Suprapubic skin (tissue), 4 donors: ENCODE results near the gene GALR2. TPM values are rescaled to one million over a fixed set of nuclear protein-coding genes. Genes with fewer than 3 reads are reported as not detected.

Experiments
- DNase-seq, 2 donors: peaks; one replicate each; pipeline ENCODE4 v3.0.0-alpha.2; 2019; ENCODE audit warnings: low spot score in 2 of 2
- H3K27ac ChIP-seq: fragments of 200-600 bp; sonication (generic); one replicate; pipeline ENCODE4 v1.5.1; 2019
- H3K27me3 ChIP-seq: fragments of 200-600 bp; sonication (generic); one replicate; pipeline ENCODE4 v1.5.1; 2019
- H3K36me3 ChIP-seq: fragments of 200-600 bp; sonication (generic); one replicate; pipeline ENCODE4 v1.5.1; 2019
- H3K4me1 ChIP-seq: fragments of 200-600 bp; sonication (generic); one replicate; pipeline ENCODE4 v1.5.1; 2019
- H3K4me3 ChIP-seq: fragments of 200-600 bp; sonication (generic); one replicate; pipeline ENCODE4 v1.5.1; 2019; ENCODE audit warnings: mild to moderate bottlenecking
- H3K9me3 ChIP-seq: fragments of 200-600 bp; sonication (generic); one replicate; pipeline ENCODE4 v1.5.1; 2019
- CTCF ChIP-seq, 2 donors: fragments of 200-600 bp in 1 of 2; fragments of 450-650 bp in 1 of 2; sonication (generic) in 1 of 2; IDR thresholded peaks; one replicate each; pipeline ENCODE4 v1.5.1; 2016 to 2019; ENCODE audit warnings: antibody characterized with exemption in 2 of 2, mild to moderate bottlenecking in 1 of 2, moderate library complexity in 1 of 2
- EP300 ChIP-seq: sonication (generic); formaldehyde crosslinking; IDR thresholded peaks from one replicate; pipeline ENCODE4 v1.6.1; 2017; ENCODE audit warnings: antibody characterized with exemption
- POLR2A ChIP-seq, 2 donors: fragments of 450-650 bp; IDR thresholded peaks; one replicate each; pipeline ENCODE4 v1.6.1; 2017; ENCODE audit warnings: antibody characterized with exemption in 2 of 2, mild to moderate bottlenecking in 2 of 2, moderate library complexity in 2 of 2
- POLR2AphosphoS5 ChIP-seq, 3 donors: sonication (generic); formaldehyde crosslinking; IDR thresholded peaks; one replicate each; pipeline ENCODE4 v1.6.1; 2017; ENCODE audit warnings: antibody characterized with exemption in 3 of 3
- WGBS: methylation state at CpG from one replicate; pipeline ENCODE4 v1.1.5; 2018; 5-methylcytosine and 5-hydroxymethylcytosine counted together
- total RNA-seq, 4 donors: library from RNA; depleted of rRNA; stranded (reverse); fragments of >200 nt; gene quantifications; one replicate each; pipeline ENCODE4 v1.1.0, GENCODE V29; 2016

GALR2 gene
- total RNA-seq, 4 donors from 2014 or later, result 1.2 TPM; not detected in 3

- no peak for DNase-seq
- peaks cover 98% of the 10 kb centered on the region for H3K36me3 ChIP-seq
Observed at GRCh38 chr17:76089680-76090516, 15.3 kb downstream of the GALR2 start.

GRCh38 chr17:76090517-76091129 is 16.0 kb downstream of the GALR2 start:
- 86% methylated on average over 15 of the region's 17 CpGs for WGBS
- H3K27ac ChIP-seq, result no peak overlapping the region
- no peaks in the 10 kb centered on the region for H3K9me3 ChIP-seq
- H3K4me1 ChIP-seq, result no peaks in the 10 kb centered on the region
- H3K36me3 ChIP-seq, result peaks cover 98% of the 10 kb centered on the region
- no peak overlapping the region for H3K4me3 ChIP-seq
- no peaks in the 10 kb centered on the region for H3K27me3 ChIP-seq
- no peak for DNase-seq
- TF ChIP-seq POLR2AphosphoS5 (IDR thresholded peaks at IDR 0.05) (no peak), CTCF (IDR thresholded peaks at IDR 0.05) (no peak), POLR2A (IDR thresholded peaks at IDR 0.05) (no peak), EP300 (no peak)

More at GRCh38 chr17:76089680-76090516, 15.3 kb downstream of the GALR2 start:
- Histone ChIP-seq H3K4me3 (no peak overlapping the region), H3K27ac (no peak overlapping the region), H3K9me3 (no peaks in the 10 kb centered on the region), H3K4me1 (no peaks in the 10 kb centered on the region), H3K27me3 (no peaks in the 10 kb centered on the region)
- no peak for TF ChIP-seq POLR2AphosphoS5 (IDR thresholded peaks at IDR 0.05)
- TF ChIP-seq POLR2A (IDR thresholded peaks at IDR 0.05), result no peak
- no peak for TF ChIP-seq CTCF (IDR thresholded peaks at IDR 0.05)
- TF ChIP-seq EP300, result no peak
- WGBS, result 88% methylated on average over 8 of the region's 32 CpGs

- no peak for TF ChIP-seq POLR2AphosphoS5 (IDR thresholded peaks at IDR 0.05)
- no peaks in the 10 kb centered on the region for H3K27me3 ChIP-seq
- no peak overlapping the region for H3K4me3 ChIP-seq
- WGBS, result 78% methylated on average over 22 of the region's 23 CpGs
- no peak overlapping the region for H3K27ac ChIP-seq
- H3K4me1 ChIP-seq, result no peaks in the 10 kb centered on the region
- peaks cover 98% of the 10 kb centered on the region for H3K36me3 ChIP-seq
- no peaks in the 10 kb centered on the region for H3K9me3 ChIP-seq
- DNase-seq, result no peak
Observed at GRCh38 chr17:76091526-76092286, 17.1 kb downstream of the GALR2 start.

GRCh38 chr17:76092526-76093413 is 18.2 kb downstream of the GALR2 start:
- no peak for DNase-seq
- H3K4me1 ChIP-seq, result no peaks in the 10 kb centered on the region
- no peak overlapping the region for H3K27ac ChIP-seq
- H3K27me3 ChIP-seq, result no peaks in the 10 kb centered on the region
- 94% methylated on average over 17 of the region's 20 CpGs for WGBS
- TF ChIP-seq POLR2AphosphoS5 (IDR thresholded peaks at IDR 0.05), result no peak
- no peak for TF ChIP-seq POLR2A (IDR thresholded peaks at IDR 0.05)
- TF ChIP-seq EP300, result no peak
- no peak for TF ChIP-seq CTCF (IDR thresholded peaks at IDR 0.05)
- no peak overlapping the region for H3K4me3 ChIP-seq
- no peaks in the 10 kb centered on the region for H3K9me3 ChIP-seq
- H3K36me3 ChIP-seq, result peaks cover 98% of the 10 kb centered on the region

GRCh38 chr17:76094046-76094445 is 19.5 kb downstream of the GALR2 start:
- no peak overlapping the region for H3K4me3 ChIP-seq
- H3K27me3 ChIP-seq, result no peaks in the 10 kb centered on the region
- 83% methylated on average over 6 of the region's 11 CpGs for WGBS
- H3K27ac ChIP-seq, result no peak overlapping the region
- H3K4me1 ChIP-seq, result no peaks in the 10 kb centered on the region
- no peak for DNase-seq
- TF ChIP-seq EP300, result no peak
- TF ChIP-seq POLR2A (IDR thresholded peaks at IDR 0.05), result no peak
- no peak for TF ChIP-seq CTCF (IDR thresholded peaks at IDR 0.05)
- no peak for TF ChIP-seq POLR2AphosphoS5 (IDR thresholded peaks at IDR 0.05)
- H3K9me3 ChIP-seq, result no peaks in the 10 kb centered on the region
- H3K36me3 ChIP-seq, result peaks cover 93% of the 10 kb centered on the region
